COR-L47 (cell line): ENCODE measurements around the gene SCFD2.
"Not testable (repeated sequence)": the region's sequence is repeated elsewhere in the genome, so short reads cannot be mapped to it uniquely, and the experiment has no call there.

Experiments
- DNase-seq: peaks from one replicate; lab custom pipeline; 2025; lab: John Stamatoyannopoulos, UW

The SCFD2 gene

DNA sequence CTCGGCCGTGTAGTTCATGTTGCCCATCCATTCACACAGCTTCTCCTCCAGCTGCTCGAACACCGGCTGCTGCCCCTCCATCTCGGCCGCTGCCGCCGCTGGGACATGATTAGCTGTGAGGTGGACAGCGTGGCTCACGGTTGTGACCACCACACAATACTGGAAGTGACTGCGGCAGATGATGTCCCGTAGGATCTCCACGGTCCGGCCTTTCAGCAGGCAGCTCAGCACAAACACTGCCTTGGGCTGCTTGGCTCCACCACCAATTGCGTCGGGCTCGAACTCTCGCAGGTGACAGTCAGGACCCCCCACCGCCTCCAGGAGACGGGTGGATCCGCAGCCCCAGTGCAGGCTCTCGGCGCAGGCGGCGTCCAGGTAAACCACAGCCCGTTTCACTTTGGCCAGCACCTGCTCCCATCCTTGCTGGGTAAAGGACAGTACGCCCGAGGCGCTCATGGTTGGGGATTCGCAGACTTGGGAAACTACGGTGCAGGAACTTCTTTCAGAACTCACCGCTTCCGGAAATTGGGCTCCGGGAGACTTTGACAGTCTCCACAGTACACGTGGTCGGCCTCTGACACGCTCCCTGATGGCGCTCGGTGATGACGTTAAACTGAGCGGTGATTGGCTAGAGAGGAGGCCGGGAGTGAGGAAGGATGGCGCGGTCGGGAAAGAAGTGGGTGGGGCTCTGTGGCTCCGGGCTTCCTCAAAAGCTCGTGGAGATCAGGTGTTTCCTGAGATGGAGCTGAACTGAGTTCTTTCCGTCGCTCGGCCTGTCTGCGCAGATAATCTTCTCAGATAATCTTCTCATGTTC, at the start of gene SCFD2:
Gene SCFD2 (minus strand): TSS at position 576 of the 815 bp plus-strand sequence.
- DNase-seq: peak; percentile 91

DNA sequence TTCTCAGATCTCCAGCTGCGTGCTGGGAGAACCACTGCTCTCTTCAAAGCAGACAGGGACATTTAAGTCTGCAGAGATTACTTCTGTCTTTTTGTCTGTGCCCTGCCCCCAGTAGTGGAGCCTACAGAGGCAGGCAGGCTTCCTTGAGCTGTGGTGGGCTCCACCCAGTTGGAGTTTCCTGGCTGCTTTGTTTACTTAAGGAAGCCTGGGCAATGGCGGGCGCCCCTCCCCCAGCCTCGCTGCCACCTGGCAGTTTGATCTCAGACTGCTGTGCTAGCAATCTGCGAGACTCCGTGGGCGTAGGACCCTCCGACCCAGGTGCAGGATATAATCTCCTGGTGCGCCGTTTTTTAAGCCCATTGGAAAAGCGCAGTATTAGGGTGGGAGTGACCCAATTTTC, 43.6 kb upstream of the SCFD2 start:
- DNase-seq: not testable (repeated sequence)

- no peak for DNase-seq
Observed at GRCh38 chr4:53380221-53380620, 14.4 kb upstream of the SCFD2 start.

GRCh38 chr4:53378171-53378482, 12.3 kb upstream of the SCFD2 start:
- no peak for DNase-seq

GRCh38 chr4:53377319-53378170, 11.7 kb upstream of the SCFD2 start, which contains the start of gene FIP1L1:
Gene FIP1L1, plus strand, starts transcription at chr4:53377641. Its CDS starts 198 bp downstream, at chr4:53377839.
- DNase-seq: peak; percentile 91

GRCh38 chr4:53376900-53377299, 11.0 kb upstream of the SCFD2 start:
- no peak for DNase-seq

DNA sequence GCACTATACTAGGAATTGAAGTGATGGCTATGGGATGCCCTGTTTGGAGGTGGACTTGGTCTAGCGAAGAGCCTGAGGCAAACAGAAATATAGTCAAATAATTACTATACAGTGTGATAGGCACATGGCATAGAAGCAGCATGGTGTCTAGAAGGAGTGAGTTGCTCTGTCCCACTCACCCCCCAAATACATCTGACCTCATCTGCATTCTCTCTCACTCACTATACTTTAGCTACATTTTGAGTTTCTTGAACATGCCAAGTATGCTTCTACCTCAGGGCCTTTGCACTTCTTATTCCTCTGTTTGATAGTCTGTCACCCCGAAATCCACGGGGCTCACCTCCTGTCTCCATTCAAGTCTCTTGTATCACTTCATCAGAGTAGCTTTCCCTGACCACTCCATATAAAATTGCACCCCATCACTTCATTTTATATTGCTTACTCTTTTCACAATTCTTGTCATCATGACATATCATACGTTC, 9.0 kb upstream of the SCFD2 start:
- DNase-seq: no peak

- no peak for DNase-seq
Observed at GRCh38 chr4:53371843-53372521, 6.1 kb upstream of the SCFD2 start.

GRCh38 chr4:53371049-53371448, 5.2 kb upstream of the SCFD2 start:
- DNase-seq: no peak

DNA sequence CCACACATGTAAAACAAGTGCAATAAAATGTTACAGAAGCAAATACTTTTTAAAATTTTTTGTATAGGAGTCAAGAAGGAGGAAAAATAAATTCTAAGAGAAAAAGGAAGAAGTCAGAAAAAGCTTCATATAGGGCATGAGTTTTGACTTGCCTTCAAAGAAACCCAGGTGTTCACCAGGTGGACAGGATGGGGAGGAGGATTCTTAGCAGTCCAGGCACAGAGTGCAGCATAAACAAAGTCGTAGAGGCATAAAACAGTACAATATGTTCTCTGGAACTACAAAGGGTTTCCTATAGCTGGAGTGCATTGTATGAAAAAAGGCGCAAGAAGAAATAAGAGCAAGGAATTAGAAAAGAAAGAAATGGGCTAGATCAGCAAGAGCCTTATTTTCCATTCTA, 1.9 kb upstream of the SCFD2 start:
- no peak for DNase-seq

- no peak for DNase-seq
Observed at GRCh38 chr4:53366301-53366716, 448 bp upstream of the SCFD2 start.

DNA sequence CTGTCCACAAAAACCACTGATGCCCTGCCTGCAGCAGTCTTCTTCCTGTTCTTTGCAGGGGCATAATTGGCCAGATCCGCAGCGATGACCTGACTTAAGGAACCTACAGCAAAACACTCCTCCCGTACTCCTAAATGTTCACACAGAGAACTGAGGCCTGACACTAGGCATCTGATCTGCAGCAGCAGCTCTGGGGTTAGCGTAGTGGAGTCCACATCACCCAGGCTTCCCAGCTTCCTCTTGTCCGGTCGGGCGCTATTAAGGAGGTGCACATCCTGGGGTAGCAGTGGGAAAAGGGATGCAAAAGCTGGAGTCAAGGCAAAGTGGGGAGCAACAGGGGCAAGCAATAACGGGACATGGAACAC, 758 bp downstream of the SCFD2 start:
- no peak for DNase-seq

DNA sequence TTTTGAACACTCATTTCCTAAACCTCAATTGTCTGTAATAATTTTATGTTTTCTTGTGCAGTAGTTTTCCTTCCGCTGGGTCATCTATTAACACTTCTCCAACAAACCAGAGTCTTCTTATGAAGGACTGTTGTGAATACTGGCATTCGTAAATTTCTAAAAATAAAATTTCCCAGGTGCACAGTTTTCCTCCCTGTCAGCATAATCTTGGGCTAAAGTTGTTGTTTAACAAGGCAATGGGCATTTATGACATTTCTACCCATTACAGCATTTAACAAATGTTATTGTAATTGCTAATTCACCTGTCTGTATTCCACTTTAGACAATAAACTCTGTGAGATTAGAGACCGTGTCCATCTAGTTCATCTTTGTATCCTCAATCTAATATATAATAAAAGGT, 1.2 kb downstream of the SCFD2 start:
- DNase-seq: no peak

DNA sequence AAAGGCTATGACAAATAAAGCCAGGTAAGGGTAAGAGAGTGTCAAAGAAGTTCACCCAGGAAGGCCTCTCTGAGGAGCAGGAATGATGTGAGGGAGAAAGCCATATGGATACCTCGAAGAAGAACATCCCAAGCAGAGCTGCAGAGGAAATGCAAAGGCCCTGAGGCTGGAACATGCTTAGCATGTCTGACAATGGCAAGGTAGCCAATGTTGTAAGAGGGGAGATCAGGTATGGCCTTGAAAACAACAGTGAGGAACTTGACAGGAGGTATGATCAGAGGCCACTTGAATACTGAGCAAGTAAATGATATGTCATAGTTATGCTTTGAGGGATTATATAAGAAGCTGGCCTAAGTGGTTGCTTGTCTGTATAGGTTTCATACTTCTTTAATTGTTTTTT, 3.8 kb downstream of the SCFD2 start:
- no peak for DNase-seq

DNA sequence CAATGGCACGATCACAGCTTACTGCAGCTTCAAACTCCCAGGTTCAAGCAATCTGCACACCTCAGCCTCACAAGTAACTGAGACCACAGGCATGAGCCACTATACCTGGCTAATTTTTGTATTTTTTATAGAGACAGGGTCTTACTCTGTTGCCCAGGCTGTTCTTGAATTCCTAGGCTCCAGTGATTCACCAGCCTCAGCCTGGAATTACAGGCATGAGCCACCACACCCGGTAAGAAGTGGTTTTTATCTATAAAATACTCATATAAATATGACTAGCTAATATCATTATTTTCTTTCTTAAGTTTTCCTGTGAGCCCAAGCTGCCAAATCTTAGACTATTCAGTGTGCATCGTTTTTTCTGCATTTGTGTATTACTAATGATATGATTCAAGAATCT, 4.4 kb downstream of the SCFD2 start:
- no peak for DNase-seq

- no peak for DNase-seq
Observed at GRCh38 chr4:53355930-53356521, 9.8 kb downstream of the SCFD2 start.

DNA sequence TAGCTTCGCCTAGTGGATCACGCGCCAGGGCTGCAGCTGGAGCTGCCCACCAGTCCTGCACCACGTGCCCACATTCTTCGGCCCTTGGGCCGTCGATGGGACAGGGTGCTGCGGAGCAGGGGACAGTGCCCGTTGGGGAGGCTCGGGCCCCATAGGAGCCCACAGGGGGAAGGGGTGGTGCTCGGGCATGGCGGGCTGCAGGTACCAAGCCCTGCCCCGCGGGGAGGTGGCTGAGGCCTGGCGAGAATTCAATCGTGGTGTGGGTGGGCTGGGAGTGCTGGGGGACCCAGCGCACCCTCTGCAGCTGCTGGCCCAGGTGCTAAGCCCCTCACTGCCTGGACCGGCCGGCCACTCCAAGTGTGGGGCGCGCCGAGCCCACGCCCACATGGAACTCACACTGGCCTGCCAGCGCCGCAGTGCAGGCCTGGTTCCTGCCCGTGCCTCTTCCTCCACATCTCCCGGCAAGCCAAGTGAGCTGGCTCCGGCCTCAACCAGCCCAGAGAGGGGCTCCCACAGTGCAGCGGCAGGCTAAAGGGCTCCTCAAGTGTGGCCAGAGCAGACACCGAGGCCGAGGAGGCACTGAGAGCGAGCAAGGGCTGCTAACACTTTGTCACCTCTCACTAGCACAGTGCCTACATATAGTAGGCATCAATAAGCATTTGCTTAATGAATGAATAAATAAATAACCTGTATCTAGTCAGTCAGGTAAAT, 11.7 kb downstream of the SCFD2 start:
- no peak for DNase-seq

DNA sequence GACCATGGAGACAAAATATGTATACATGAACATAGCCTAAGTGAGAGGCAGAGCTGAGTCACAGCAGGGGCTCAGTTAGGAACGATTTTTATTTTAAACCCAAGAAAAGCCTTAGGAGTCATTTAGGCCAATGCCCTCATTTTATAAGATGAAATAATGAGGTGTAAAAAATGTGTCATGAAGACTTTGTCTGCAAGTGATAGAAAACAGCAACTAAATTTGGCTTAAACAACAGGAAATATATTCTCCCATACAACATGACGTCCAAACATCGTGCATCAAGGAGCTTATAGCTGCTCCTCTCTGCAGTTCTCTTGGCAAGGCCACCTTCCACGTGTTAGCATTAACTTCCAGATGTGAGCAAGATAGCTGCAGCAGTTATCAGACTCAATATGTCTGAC, 16.8 kb downstream of the SCFD2 start:
- no peak for DNase-seq

- DNase-seq: no peak
Observed at GRCh38 chr4:53348046-53348445, 17.8 kb downstream of the SCFD2 start.

DNA sequence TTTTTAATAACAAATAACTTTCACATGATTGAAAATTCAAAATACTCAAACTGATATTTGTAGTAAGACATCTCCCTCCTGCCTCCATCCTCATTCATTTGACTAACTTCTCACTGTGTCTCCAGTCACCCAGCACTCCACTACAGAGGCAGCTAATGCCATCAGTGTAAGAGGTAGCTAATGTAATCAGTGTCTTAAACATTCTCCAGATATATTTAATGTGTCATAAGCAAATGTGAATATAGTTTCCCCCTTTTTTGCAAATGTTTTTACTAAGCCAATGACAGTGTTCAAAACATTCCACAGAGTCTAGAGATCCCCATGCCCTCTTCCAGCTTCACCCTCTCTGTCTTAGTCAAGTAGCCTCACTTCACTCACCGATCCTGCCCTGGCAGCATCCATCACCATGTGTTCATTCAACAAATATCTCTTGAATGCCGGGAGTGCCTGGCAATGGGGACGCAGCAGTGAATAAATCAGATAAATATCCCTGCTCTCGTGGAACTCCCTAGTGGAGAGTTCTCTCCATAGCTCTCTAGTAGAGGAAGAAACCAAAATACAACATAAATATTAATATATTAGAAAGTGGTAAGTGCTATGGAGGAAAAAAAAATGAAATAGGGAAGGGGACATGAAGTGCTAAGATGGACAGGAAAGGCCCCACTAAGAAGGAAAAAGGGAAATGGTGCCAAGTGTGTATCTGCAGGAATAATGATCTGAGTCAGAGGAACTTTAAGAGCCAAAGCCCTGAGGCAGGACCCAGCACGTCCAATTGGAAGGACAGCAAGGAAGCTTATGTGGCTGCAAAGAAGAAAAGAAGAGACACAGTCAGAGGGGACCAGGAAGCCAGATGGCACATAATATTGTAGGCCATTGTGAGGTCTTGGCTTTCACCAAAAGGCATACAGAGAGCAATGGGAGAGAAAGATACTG, 18.7 kb downstream of the SCFD2 start:
- DNase-seq: no peak
